Measurements from ENCODE around the gene MROH9. TPM values are rescaled to one million over a fixed set of nuclear protein-coding genes. Genes with fewer than 3 reads are reported as not detected.

MROH9 gene
- total and polyA plus RNA-seq, 9 of the 15 experiments (the other 6 are each of a cell fraction or from before 2014, with no cell fraction given): not detected

DNA sequence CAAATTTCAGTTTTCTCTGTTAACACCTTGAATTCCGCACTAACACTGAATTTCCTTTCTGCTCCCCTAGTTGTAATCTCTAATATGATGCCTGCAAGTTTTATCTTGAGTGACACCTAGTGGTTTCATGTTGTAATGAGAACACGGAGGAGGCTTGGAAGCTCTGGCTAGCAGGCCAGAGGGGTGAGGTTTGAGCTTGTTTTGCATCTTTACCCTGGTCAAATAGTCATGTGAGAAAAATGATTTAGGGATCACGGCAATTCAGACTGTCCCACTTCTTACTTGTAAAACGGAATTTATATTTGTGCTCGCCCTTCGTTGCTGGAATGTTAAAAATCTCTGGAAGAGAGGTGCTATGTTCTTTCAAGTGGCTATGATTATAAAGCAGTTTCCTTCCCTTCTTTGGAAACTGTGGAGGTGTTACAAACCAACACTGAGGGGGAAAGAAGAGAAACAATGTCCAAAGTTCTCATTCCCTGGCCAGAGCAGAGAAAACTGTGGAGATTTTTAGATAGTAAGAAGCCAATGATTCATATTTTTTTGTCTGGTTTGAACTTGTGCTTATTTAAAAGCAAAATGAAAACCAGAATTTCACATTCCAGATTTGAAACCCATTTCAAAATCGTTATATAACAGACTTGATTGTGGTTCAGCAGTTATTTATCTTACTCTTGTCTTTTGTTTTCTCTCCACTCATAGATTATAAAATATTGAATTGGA, 5.3 kb upstream of the MROH9 start (continued):
- no peak for TF ChIP-seq RREB1 (CRISPR knock-in tag; IDR thresholded peaks at IDR 0.05)
- TF ChIP-seq ZNF354B (CRISPR knock-in tag; IDR thresholded peaks at IDR 0.05): no peak
- TF ChIP-seq NCOR1 (IDR thresholded peaks at IDR 0.05): no peak
- TF ChIP-seq GATA2 (CRISPR knock-in tag; IDR thresholded peaks at IDR 0.05): no peak
- TF ChIP-seq SMAD3 (CRISPR knock-in tag; conservative IDR thresholded peaks at IDR 0.05): no peak

Measured in K562 (cell line).